Neural progenitor cell (in vitro differentiated cells): ENCODE results near the gene RPS6KA5. TPM values are rescaled to one million over a fixed set of nuclear protein-coding genes. Genes with fewer than 3 reads are reported as not detected.

Experiments used
- DNase-seq: peaks from one replicate; pipeline ENCODE4 v3.0.0-alpha.2; 2016; ENCODE audit warnings: low spot score
- H2AFZ ChIP-seq: fragments of 200-600 bp; sonication (generic); replicated peaks from 2 replicates; pipeline ENCODE4 v1.6.1; 2016; ENCODE audit warnings: antibody characterized with exemption
- H3F3A ChIP-seq: fragments of 200-600 bp; sonication (generic); 2 replicates; pipeline ENCODE4 v1.6.1; 2016; ENCODE audit warnings: antibody characterized with exemption, low read depth
- H3K27ac ChIP-seq: fragments of 200-600 bp; sonication (generic); 2 replicates; pipeline ENCODE4 v1.5.1; 2016; ENCODE audit warnings: mild to moderate bottlenecking
- H3K27me3 ChIP-seq: fragments of 200-600 bp; sonication (generic); 2 replicates; pipeline ENCODE4 v1.6.1; 2016; ENCODE audit warnings: mild to moderate bottlenecking, moderate library complexity
- H3K36me3 ChIP-seq: fragments of 200-600 bp; sonication (generic); 2 replicates; pipeline ENCODE4 v1.5.1; 2016
- H3K4me1 ChIP-seq: fragments of 200-600 bp; sonication (generic); 2 replicates; pipeline ENCODE4 v1.6.1; 2016; ENCODE audit warnings: mixed run types
- H3K4me2 ChIP-seq: fragments of 200-600 bp; sonication (generic); 2 replicates; pipeline ENCODE4 v1.6.1; 2016
- H3K4me3 ChIP-seq: fragments of 200-600 bp; sonication (generic); 2 replicates; pipeline ENCODE4 v1.5.1; 2016
- H3K79me2 ChIP-seq: fragments of 200-600 bp; sonication (generic); 2 replicates; pipeline ENCODE4 v1.6.1; 2016; ENCODE audit warnings: low read depth
- H3K9ac ChIP-seq: fragments of 200-600 bp; sonication (generic); 2 replicates; pipeline ENCODE4 v1.6.1; 2016
- H3K9me3 ChIP-seq: fragments of 200-600 bp; sonication (generic); 2 replicates; pipeline ENCODE4 v1.5.1; 2016; ENCODE audit warnings: low read depth
- H4K20me1 ChIP-seq: fragments of 200-600 bp; sonication (generic); 2 replicates; pipeline ENCODE4 v1.6.1; 2016; ENCODE audit warnings: low read depth
- H3K27ac Mint-ChIP-seq: 3 replicates; pipeline ENCODE4 v1.8.0; 2021; ENCODE audit warnings: mixed read lengths
- H3K27me3 Mint-ChIP-seq: 2 replicates; pipeline ENCODE4 v1.8.0; 2022; ENCODE audit warnings: low read depth, mild to moderate bottlenecking, inconsistent platforms, moderate library complexity, mixed read lengths; ENCODE audit not compliant: insufficient read depth
- H3K36me3 Mint-ChIP-seq: 3 replicates; pipeline ENCODE4 v1.8.0; 2021; ENCODE audit warnings: mixed read lengths
- H3K4me1 Mint-ChIP-seq: 3 replicates; pipeline ENCODE4 v1.8.0; 2021; ENCODE audit warnings: mixed read lengths
- H3K4me3 Mint-ChIP-seq: 3 replicates; pipeline ENCODE4 v1.8.0; 2021; ENCODE audit warnings: mild to moderate bottlenecking, moderate library complexity, mixed read lengths
- H3K9me3 Mint-ChIP-seq: 3 replicates; pipeline ENCODE4 v1.8.0; 2020; ENCODE audit warnings: mixed read lengths
- EZH2 ChIP-seq: fragments of 200-600 bp; sonication (generic); IDR thresholded peaks from 2 replicates; pipeline ENCODE4 v1.6.1; 2017; ENCODE audit warnings: antibody characterized with exemption, mild to moderate bottlenecking, moderate library complexity
- EZH2phosphoT487 ChIP-seq: fragments of 200-600 bp; sonication (generic); IDR thresholded peaks from 2 replicates; pipeline ENCODE4 v1.6.1; 2017; ENCODE audit warnings: antibody characterized with exemption
- total RNA-seq: library from RNA; depleted of rRNA; stranded (reverse); fragments of >200 nt; gene quantifications from 2 replicates; pipeline ENCODE4 v1.2.3, GENCODE V29; 2015; ENCODE audit warnings: low replicate concordance
- TF ChIP-seq, protein P1 (sequence below): fragments of 200-600 bp; sonication (generic); IDR thresholded peaks from 2 replicates; pipeline ENCODE4 v1.5.1; 2017; ENCODE audit warnings: antibody characterized with exemption, mild to moderate bottlenecking

RPS6KA5 gene
- total RNA-seq, 1 donor from 2014 or later: 8.3 TPM

- no peaks in the 10 kb centered on the region for H3K4me1 ChIP-seq
- H3K79me2 ChIP-seq: no peaks in the 10 kb centered on the region
- H3K4me2 ChIP-seq: no peak overlapping the region
- Mint-ChIP-seq H3K36me3 (peaks cover 16% of the 10 kb centered on the region), H3K4me1 (no peaks in the 10 kb centered on the region), H3K4me3 (no peak overlapping the region), H3K9me3 (peaks cover 21% of the 10 kb centered on the region), H3K27ac (no peak overlapping the region), H3K27me3 (no peaks in the 10 kb centered on the region)
- no peak overlapping the region for H2AFZ ChIP-seq
- H3K36me3 ChIP-seq: peaks cover 7% of the 10 kb centered on the region
- no peak overlapping the region for H3K27ac ChIP-seq
- no peak overlapping the region for H3K4me3 ChIP-seq
- no peak overlapping the region for H3K9ac ChIP-seq
- no peaks in the 10 kb centered on the region for H4K20me1 ChIP-seq
- H3K9me3 ChIP-seq: peaks cover 13% of the 10 kb centered on the region
- DNase-seq: no peak
- H3F3A ChIP-seq: no peaks in the 10 kb centered on the region
- H3K27me3 ChIP-seq: no peaks in the 10 kb centered on the region
- TF ChIP-seq EZH2 (no peak), EZH2phosphoT487 (no peak)
- TF ChIP-seq, protein P1, sequence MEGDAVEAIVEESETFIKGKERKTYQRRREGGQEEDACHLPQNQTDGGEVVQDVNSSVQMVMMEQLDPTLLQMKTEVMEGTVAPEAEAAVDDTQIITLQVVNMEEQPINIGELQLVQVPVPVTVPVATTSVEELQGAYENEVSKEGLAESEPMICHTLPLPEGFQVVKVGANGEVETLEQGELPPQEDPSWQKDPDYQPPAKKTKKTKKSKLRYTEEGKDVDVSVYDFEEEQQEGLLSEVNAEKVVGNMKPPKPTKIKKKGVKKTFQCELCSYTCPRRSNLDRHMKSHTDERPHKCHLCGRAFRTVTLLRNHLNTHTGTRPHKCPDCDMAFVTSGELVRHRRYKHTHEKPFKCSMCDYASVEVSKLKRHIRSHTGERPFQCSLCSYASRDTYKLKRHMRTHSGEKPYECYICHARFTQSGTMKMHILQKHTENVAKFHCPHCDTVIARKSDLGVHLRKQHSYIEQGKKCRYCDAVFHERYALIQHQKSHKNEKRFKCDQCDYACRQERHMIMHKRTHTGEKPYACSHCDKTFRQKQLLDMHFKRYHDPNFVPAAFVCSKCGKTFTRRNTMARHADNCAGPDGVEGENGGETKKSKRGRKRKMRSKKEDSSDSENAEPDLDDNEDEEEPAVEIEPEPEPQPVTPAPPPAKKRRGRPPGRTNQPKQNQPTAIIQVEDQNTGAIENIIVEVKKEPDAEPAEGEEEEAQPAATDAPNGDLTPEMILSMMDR: no peak
Measured at GRCh38 chr14:90886297-90886815, 174.1 kb downstream of the RPS6KA5 start.

DNA sequence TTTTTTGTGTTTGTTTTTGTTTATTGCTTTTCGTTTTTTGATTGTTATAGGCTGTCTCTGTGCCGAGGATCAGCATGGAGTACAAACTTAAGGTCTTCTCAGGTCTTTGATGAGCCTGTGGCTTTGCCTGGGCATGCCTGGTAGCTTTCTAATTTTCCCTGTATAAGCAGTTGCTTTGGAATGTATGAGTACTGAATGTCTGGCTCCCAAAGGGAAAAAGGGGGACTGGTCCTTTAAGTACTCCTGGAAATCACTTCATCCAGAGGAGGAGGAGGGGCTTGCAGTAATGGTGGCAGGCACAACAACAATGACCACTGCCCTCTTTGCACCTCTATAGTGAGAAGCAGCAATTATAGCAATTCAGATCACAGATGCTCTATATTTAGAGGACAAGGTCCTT lies 176.7 kb downstream of the RPS6KA5 start:
- Mint-ChIP-seq H3K27me3 (no peaks in the 10 kb centered on the region), H3K9me3 (peaks cover 21% of the 10 kb centered on the region), H3K4me3 (no peak overlapping the region), H3K4me1 (no peaks in the 10 kb centered on the region), H3K36me3 (peaks cover 16% of the 10 kb centered on the region), H3K27ac (no peak overlapping the region)
- Histone ChIP-seq H2AFZ (peak overlapping the region; percentile 51), H3K27me3 (no peaks in the 10 kb centered on the region), H3K4me1 (no peaks in the 10 kb centered on the region), H3K79me2 (no peaks in the 10 kb centered on the region), H3K9ac (no peak overlapping the region), H3K9me3 (peaks cover 13% of the 10 kb centered on the region), H4K20me1 (no peaks in the 10 kb centered on the region), H3K4me2 (no peak overlapping the region), H3K4me3 (no peak overlapping the region), H3K27ac (no peak overlapping the region), H3F3A (no peaks in the 10 kb centered on the region), H3K36me3 (peaks cover 7% of the 10 kb centered on the region)
- TF ChIP-seq, protein P1: no peak
- TF ChIP-seq EZH2 (no peak), EZH2phosphoT487 (no peak)
- no peak for DNase-seq

DNA sequence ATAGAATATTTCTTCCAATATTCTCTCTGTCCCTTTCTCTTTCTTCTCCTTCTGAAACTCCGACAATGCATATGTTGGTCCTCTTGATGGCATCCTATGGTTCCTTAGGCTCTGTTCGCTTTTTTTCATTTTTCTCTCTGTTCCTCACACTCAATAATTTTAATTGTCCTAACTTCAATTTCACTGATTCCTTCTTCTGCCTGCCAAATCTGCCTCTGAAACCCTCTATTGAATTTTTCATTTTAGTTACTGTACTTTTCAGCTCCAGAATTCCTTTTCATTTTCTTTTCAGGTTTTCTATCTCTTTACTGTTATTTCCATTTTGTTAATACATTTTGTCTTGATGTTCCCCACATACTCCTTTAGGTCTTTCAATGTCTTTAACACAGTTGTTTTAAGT lies 177.2 kb downstream of the RPS6KA5 start:
- H3K27me3 Mint-ChIP-seq: no peaks in the 10 kb centered on the region
- Histone ChIP-seq H3K4me3 (no peak overlapping the region), H3K27ac (no peak overlapping the region), H3K9ac (no peak overlapping the region), H4K20me1 (no peaks in the 10 kb centered on the region), H2AFZ (no peak overlapping the region), H3K9me3 (peaks cover 13% of the 10 kb centered on the region), H3K4me2 (no peak overlapping the region), H3F3A (no peaks in the 10 kb centered on the region), H3K27me3 (no peaks in the 10 kb centered on the region), H3K4me1 (no peaks in the 10 kb centered on the region), H3K36me3 (peaks cover 7% of the 10 kb centered on the region), H3K79me2 (no peaks in the 10 kb centered on the region)
- no peak for DNase-seq
- H3K36me3 Mint-ChIP-seq: peaks cover 16% of the 10 kb centered on the region
- TF ChIP-seq EZH2 (no peak), EZH2phosphoT487 (no peak)
- TF ChIP-seq, protein P1: no peak
- H3K9me3 Mint-ChIP-seq: peaks cover 21% of the 10 kb centered on the region
- H3K4me3 Mint-ChIP-seq: no peak overlapping the region
- no peak overlapping the region for H3K27ac Mint-ChIP-seq
- no peaks in the 10 kb centered on the region for H3K4me1 Mint-ChIP-seq
